HUES6 (cell line): ENCODE results near the gene ECI2.
"Not testable (repeated sequence)": the region's sequence is repeated elsewhere in the genome, so short reads cannot be mapped to it uniquely, and the experiment has no call there.

Source experiments
- H3K27ac ChIP-seq: 2 replicates; pipeline ENCODE4 v1.7.0; 2013; ENCODE audit warnings: low read depth, mild to moderate bottlenecking, low read length, inconsistent platforms
- H3K27me3 ChIP-seq: 2 replicates; pipeline ENCODE4 v1.6.1; 2013; ENCODE audit warnings: low read length; ENCODE audit not compliant: control insufficient read depth, insufficient read depth
- H3K36me3 ChIP-seq: 2 replicates; pipeline ENCODE4 v1.6.1; 2013; ENCODE audit warnings: low read length; ENCODE audit not compliant: control insufficient read depth, insufficient read depth
- H3K4me1 ChIP-seq: 2 replicates; pipeline ENCODE4 v1.6.1; 2013; ENCODE audit warnings: low read length; ENCODE audit not compliant: control insufficient read depth, insufficient read depth
- H3K4me3 ChIP-seq: 2 replicates; pipeline ENCODE4 v1.5.1; 2013; ENCODE audit warnings: low read depth, low read length
- H3K9ac ChIP-seq: one replicate; pipeline ENCODE4 v1.6.1; 2013; ENCODE audit warnings: mild to moderate bottlenecking, low read length
- H3K9me3 ChIP-seq: 2 replicates; pipeline ENCODE4 v1.6.1; 2013; ENCODE audit warnings: low read depth, low read length; ENCODE audit not compliant: control insufficient read depth, insufficient read depth

Gene ECI2

GRCh38 chr6:4101298-4101697 is 34.1 kb downstream of the ECI2 start:
- Histone ChIP-seq H3K4me1 (no peaks in the 10 kb centered on the region), H3K27me3 (no peaks in the 10 kb centered on the region), H3K36me3 (no peaks in the 10 kb centered on the region), H3K9me3 (no peaks in the 10 kb centered on the region), H3K27ac (no peak overlapping the region), H3K4me3 (no peak overlapping the region), H3K9ac (no peak overlapping the region)

DNA sequence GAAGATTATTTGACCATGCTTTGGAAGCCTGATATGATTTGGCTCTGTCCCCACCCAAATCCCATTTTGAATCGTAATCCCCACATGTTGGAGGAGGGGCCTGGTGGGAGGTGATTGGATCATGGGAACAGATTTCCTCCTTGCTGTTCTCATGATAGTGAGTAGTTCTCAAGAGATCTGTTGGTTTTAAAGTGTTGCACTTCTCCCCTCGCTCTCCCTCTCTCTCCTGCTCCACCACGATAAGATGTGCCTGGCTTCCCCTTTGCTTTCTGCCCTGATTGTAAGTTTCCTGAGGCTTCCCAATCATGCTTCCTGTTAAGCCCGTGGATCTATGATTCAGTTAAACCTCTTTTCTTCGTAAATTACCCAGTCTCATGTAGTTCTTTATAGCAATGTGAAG is 34.7 kb downstream of the ECI2 start:
- Histone ChIP-seq H3K9ac (no peak overlapping the region), H3K36me3 (no peaks in the 10 kb centered on the region), H3K9me3 (no peaks in the 10 kb centered on the region), H3K4me3 (no peak overlapping the region), H3K27ac (no peak overlapping the region), H3K27me3 (no peaks in the 10 kb centered on the region), H3K4me1 (no peaks in the 10 kb centered on the region)

DNA sequence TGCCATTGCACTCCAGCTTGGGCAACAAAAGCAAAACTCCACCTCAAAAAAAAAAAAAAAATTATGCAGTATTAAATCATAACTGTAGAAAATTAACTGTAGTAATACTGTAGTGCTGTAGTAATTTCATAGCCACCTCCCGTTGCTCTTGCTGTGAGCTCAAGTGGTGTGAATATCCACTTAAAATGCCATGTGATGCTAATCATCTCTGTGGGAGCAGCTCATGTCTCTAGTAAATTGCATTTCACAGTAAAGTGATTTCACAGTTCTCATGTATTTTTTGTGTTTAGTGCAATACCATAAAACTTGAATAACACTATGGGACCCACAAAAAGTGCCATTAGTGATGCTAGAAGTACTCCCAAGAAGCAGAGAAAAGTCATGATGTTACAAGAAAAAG is 42.1 kb downstream of the ECI2 start:
- Histone ChIP-seq H3K36me3 (no peaks in the 10 kb centered on the region), H3K4me3 (no peak overlapping the region), H3K9ac (no peak overlapping the region), H3K4me1 (no peaks in the 10 kb centered on the region), H3K9me3 (0 out of 2 replicates have a peak, but pooled peaks cover 3% of the 10 kb centered on the region), H3K27ac (no peak overlapping the region), H3K27me3 (no peaks in the 10 kb centered on the region)

DNA sequence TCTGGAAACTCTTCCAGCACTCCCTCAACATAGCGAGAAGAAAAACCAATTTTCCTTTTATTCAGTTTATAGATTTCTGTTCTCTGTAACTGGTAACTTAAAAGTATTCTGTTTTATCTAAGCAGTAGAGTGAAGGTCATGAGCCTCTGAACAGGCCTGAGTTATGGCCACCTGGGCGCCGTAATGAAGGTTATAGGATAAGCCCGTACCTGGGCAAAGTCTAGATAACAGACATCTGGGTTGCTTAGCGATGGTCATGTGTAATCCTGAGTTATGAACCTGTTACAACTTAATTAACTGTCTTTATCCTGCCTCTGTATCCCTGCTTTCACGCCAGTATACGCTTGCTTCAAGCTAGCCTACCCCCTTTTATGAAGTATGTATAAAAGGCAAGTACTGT is 43.4 kb downstream of the ECI2 start:
- no peaks in the 10 kb centered on the region for H3K27me3 ChIP-seq
- H3K36me3 ChIP-seq, result no peaks in the 10 kb centered on the region
- no peak overlapping the region for H3K9ac ChIP-seq
- H3K4me3 ChIP-seq, result no peak overlapping the region
- no peaks in the 10 kb centered on the region for H3K4me1 ChIP-seq
- H3K27ac ChIP-seq, result no peak overlapping the region
- 0 out of 2 replicates have a peak, but pooled peaks cover 3% of the 10 kb centered on the region for H3K9me3 ChIP-seq

DNA sequence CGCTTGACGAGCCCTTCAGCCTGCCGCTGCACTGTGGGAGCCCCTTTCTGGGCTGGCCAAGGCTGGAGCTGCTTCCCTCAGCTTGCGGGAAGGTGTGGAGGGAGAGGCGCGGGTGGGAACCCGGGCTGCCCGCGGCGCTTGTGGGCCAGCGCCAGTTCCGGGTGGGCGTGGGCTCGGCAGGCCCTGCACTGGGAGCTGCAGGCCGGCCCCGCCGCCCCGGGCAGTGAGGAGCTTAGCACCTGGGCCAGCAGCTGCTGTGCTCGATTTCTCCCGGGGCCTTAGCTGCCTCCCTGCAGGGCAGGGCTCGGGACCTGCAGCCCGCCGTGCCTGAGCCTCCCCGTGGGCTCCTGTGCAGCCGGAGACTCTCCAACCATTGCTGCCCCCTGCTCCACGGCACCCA is 45.3 kb downstream of the ECI2 start:
- H3K36me3 ChIP-seq, H3K4me3 ChIP-seq, H3K27ac ChIP-seq, H3K27me3 ChIP-seq, H3K9me3 ChIP-seq, H3K4me1 ChIP-seq, H3K9ac ChIP-seq: not testable (repeated sequence)

DNA sequence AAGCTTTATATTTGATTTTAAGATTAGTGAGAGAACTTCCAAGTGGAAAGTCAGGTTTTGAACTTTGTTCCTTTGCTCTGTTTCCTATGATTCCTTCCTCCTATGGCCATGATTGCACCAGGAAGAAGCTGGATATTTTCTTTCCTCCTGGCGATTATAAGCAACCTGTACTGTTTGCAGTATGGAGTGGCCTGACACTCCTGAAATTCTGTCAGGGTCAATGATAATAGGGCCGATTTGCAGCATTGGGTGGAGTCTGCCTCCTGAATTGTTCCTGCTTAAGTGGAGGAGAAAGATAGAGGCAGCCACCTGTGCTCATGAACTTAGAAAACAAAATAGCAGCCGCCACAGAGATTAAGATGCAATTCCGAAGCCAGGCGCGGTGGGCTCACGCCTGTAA is 46.7 kb downstream of the ECI2 start:
- Histone ChIP-seq H3K4me1 (no peaks in the 10 kb centered on the region), H3K27ac (no peak overlapping the region), H3K9ac (no peak overlapping the region), H3K4me3 (no peak overlapping the region), H3K27me3 (no peaks in the 10 kb centered on the region), H3K36me3 (no peaks in the 10 kb centered on the region), H3K9me3 (0 out of 2 replicates have a peak, but pooled peaks cover 3% of the 10 kb centered on the region)

- Histone ChIP-seq H3K27ac (no peak overlapping the region), H3K4me3 (no peak overlapping the region), H3K27me3 (no peaks in the 10 kb centered on the region), H3K4me1 (no peaks in the 10 kb centered on the region), H3K9ac (no peak overlapping the region), H3K36me3 (no peaks in the 10 kb centered on the region), H3K9me3 (0 out of 2 replicates have a peak, but pooled peaks cover 3% of the 10 kb centered on the region)
These were observed 50.1 kb downstream of the ECI2 start for GRCh38 chr6:4085332-4085700.

DNA sequence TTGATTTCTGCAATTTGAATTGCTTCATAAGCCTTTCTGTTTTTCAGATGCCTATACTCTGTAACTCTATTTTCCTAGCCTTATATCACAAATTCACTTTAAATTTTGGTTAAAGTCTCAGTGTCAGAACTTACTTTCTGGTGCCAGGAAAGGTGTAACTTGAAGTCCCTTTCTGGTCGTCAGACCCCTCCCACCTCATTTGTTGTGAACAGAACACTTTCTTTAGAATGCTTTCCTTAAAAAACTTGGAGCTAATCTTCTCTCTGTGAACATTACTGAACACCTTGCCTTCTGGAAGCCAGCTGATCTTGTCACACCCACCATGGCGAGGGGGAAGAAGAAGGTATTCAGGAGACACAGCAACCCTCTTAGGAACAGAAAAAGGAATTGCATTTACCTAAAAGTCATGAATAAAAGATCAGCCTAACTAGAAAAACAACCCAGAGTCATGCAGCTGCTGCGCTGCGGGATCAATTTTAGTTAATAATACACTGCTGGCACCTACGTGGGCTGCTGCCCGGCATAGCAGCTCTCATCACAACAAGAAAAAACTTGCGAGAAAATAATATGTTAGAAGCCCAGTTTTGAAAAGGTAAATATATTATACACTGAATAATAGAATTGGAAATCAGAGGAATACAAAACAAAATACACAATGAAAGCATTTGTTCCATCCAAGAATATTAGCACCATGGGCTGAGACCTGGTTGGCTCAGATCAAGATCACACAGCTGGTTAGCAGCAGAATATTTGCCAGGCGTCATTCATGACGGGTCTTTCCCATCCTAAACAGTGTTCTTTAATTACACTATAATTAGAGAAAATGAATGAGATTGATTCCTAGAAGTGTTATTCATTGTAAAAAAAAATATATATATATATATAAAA is 50.7 kb downstream of the ECI2 start:
- no peak overlapping the region for H3K27ac ChIP-seq
- no peak overlapping the region for H3K4me3 ChIP-seq
- no peak overlapping the region for H3K9ac ChIP-seq
- no peaks in the 10 kb centered on the region for H3K9me3 ChIP-seq
- H3K27me3 ChIP-seq, result no peaks in the 10 kb centered on the region
- H3K36me3 ChIP-seq, result no peaks in the 10 kb centered on the region
- no peaks in the 10 kb centered on the region for H3K4me1 ChIP-seq

- H3K36me3 ChIP-seq, result no peaks in the 10 kb centered on the region
- H3K27ac ChIP-seq, result no peak within 1 kb of the TSS
- no peak within 1 kb of the TSS for H3K4me3 ChIP-seq
- no peaks in the 10 kb centered on the region for H3K4me1 ChIP-seq
- H3K27me3 ChIP-seq, result no peaks in the 10 kb centered on the region
- H3K9me3 ChIP-seq, result no peaks in the 10 kb centered on the region
- H3K9ac ChIP-seq, result no peak within 1 kb of the TSS
These were observed 56.5 kb downstream of the ECI2 start, which contains the start of gene FAM217A for GRCh38 chr6:4078691-4079471. Gene FAM217A (minus strand): TSS chr6:4079137. CDS start chr6:4077414, 1,723 bp downstream.

GRCh38 chr6:4074478-4075235 is 60.7 kb downstream of the ECI2 start:
- no peak overlapping the region for H3K9ac ChIP-seq

More at GRCh38 chr6:4074478-4075235, 60.7 kb downstream of the ECI2 start:
- no peaks in the 10 kb centered on the region for H3K27me3 ChIP-seq
- H3K4me3 ChIP-seq, result no peak overlapping the region
- H3K4me1 ChIP-seq, result no peaks in the 10 kb centered on the region
- H3K36me3 ChIP-seq, result no peaks in the 10 kb centered on the region
- H3K27ac ChIP-seq, result no peak overlapping the region
- H3K9me3 ChIP-seq, result no peaks in the 10 kb centered on the region
